ENCODE data around the gene GPR139.

GPR139 gene

DNA sequence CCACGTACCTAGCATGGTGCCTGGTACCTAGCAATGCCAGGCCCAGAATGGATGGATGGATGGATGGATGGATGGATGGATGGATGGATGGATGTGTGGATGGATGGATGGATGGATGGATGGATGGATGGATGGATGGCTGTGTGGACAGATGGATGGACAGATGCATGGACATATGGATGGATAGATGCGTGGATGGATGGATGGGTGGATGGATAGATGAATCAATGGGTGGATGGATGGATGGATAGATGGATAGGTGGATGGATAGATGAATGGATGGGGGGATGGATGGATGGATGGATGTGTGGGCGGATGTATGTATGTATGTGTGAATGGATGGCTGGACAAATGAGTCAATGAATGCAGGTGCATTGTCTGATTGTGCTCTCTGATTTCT, 12.6 kb downstream of the GPR139 start:
- Histone ChIP-seq H3K9me3 (ENCODE audit: control insufficient read depth, insufficient read depth, low read length) (no peaks in the 10 kb centered on the region), H3K4me3 (ENCODE audit: low read length) (no peak overlapping the region), H3K36me3 (ENCODE audit: control insufficient read depth, low read length) (no peaks in the 10 kb centered on the region), H3F3A (ENCODE audit: control insufficient read depth, insufficient read depth) (no peaks in the 10 kb centered on the region), H3K27ac (ENCODE audit: low read depth, low read length) (no peak overlapping the region), H3K4me2 (ENCODE audit: low read length) (no peak overlapping the region), H3K9me2 (replicated peaks; ENCODE audit: control insufficient read depth, low read length) (no peaks in the 10 kb centered on the region), H3K27me3 (ENCODE audit: control insufficient read depth, low read length) (no peaks in the 10 kb centered on the region), H3K4me1 (ENCODE audit: control insufficient read depth, low read length) (no peaks in the 10 kb centered on the region), H4K20me1 (ENCODE audit: control insufficient read depth, insufficient read depth, low read depth, low read length) (no peaks in the 10 kb centered on the region), H3K79me2 (ENCODE audit: control insufficient read depth, low read length) (no peaks in the 10 kb centered on the region)
- TF ChIP-seq EZH2phosphoT487 (IDR thresholded peaks at IDR 0.05; ENCODE audit: borderline replicate concordance, low read length) (no peak), CTCF (IDR thresholded peaks at IDR 0.05; ENCODE audit: low read depth, low read length, poor library complexity, severe bottlenecking) (no peak)

- Histone ChIP-seq H3K9me3 (ENCODE audit: control insufficient read depth, insufficient read depth, low read length) (no peaks in the 10 kb centered on the region), H4K20me1 (ENCODE audit: control insufficient read depth, insufficient read depth, low read depth, low read length) (no peaks in the 10 kb centered on the region), H3K27me3 (ENCODE audit: control insufficient read depth, low read length) (no peaks in the 10 kb centered on the region), H3K36me3 (ENCODE audit: control insufficient read depth, low read length) (no peaks in the 10 kb centered on the region), H3K4me1 (ENCODE audit: control insufficient read depth, low read length) (no peaks in the 10 kb centered on the region), H3K79me2 (ENCODE audit: control insufficient read depth, low read length) (no peaks in the 10 kb centered on the region), H3K4me2 (ENCODE audit: low read length) (no peak overlapping the region), H3K9me2 (replicated peaks; ENCODE audit: control insufficient read depth, low read length) (no peaks in the 10 kb centered on the region), H3K27ac (ENCODE audit: low read depth, low read length) (no peak overlapping the region), H3F3A (ENCODE audit: control insufficient read depth, insufficient read depth) (no peaks in the 10 kb centered on the region), H3K4me3 (ENCODE audit: low read length) (no peak overlapping the region)
- no peak for TF ChIP-seq CTCF (IDR thresholded peaks at IDR 0.05; ENCODE audit: low read depth, low read length, poor library complexity, severe bottlenecking)
- no peak for TF ChIP-seq EZH2phosphoT487 (IDR thresholded peaks at IDR 0.05; ENCODE audit: borderline replicate concordance, low read length)
Measured at GRCh38 chr16:20056436-20056835, 17.3 kb downstream of the GPR139 start.

GRCh38 chr16:20053336-20053735, 20.4 kb downstream of the GPR139 start:
- Histone ChIP-seq H3K9me2 (replicated peaks; ENCODE audit: control insufficient read depth, low read length) (no peaks in the 10 kb centered on the region), H3K9me3 (ENCODE audit: control insufficient read depth, insufficient read depth, low read length) (no peaks in the 10 kb centered on the region), H3K27ac (ENCODE audit: low read depth, low read length) (no peak overlapping the region), H3K4me2 (ENCODE audit: low read length) (no peak overlapping the region), H3K4me1 (ENCODE audit: control insufficient read depth, low read length) (no peaks in the 10 kb centered on the region), H3K36me3 (ENCODE audit: control insufficient read depth, low read length) (no peaks in the 10 kb centered on the region), H3K4me3 (ENCODE audit: low read length) (no peak overlapping the region), H3F3A (ENCODE audit: control insufficient read depth, insufficient read depth) (no peaks in the 10 kb centered on the region), H3K27me3 (ENCODE audit: control insufficient read depth, low read length) (no peaks in the 10 kb centered on the region), H4K20me1 (ENCODE audit: control insufficient read depth, insufficient read depth, low read depth, low read length) (no peaks in the 10 kb centered on the region), H3K79me2 (ENCODE audit: control insufficient read depth, low read length) (no peaks in the 10 kb centered on the region)
- TF ChIP-seq CTCF (IDR thresholded peaks at IDR 0.05; ENCODE audit: low read depth, low read length, poor library complexity, severe bottlenecking) (no peak), EZH2phosphoT487 (IDR thresholded peaks at IDR 0.05; ENCODE audit: borderline replicate concordance, low read length) (no peak)

DNA sequence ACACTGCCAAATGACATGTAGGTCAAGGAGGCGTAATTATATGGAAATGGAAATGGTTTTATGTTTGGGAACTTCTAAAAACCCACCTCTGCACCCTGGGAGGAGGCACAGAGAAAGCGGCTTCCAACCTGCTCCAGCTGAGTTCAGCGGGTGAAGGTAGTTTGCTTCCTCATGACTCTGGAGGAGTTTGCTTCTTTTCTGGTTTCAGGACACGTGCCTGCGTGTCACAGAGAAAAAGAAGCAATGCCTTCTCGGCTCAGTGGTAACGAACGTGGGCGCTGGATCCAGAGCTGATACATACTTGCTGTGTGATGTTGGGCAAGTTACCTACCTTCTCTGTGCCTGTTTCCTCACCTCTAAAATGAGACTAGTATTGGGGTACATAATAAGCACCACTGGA, 22.1 kb downstream of the GPR139 start:
- Histone ChIP-seq H3K4me3 (ENCODE audit: low read length) (no peak overlapping the region), H3K9me3 (ENCODE audit: control insufficient read depth, insufficient read depth, low read length) (no peaks in the 10 kb centered on the region), H3F3A (ENCODE audit: control insufficient read depth, insufficient read depth) (no peaks in the 10 kb centered on the region), H3K4me2 (ENCODE audit: low read length) (no peak overlapping the region), H4K20me1 (ENCODE audit: control insufficient read depth, insufficient read depth, low read depth, low read length) (no peaks in the 10 kb centered on the region), H3K27ac (ENCODE audit: low read depth, low read length) (no peak overlapping the region), H3K27me3 (ENCODE audit: control insufficient read depth, low read length) (no peaks in the 10 kb centered on the region), H3K9me2 (replicated peaks; ENCODE audit: control insufficient read depth, low read length) (no peaks in the 10 kb centered on the region), H3K36me3 (ENCODE audit: control insufficient read depth, low read length) (no peaks in the 10 kb centered on the region), H3K4me1 (ENCODE audit: control insufficient read depth, low read length) (no peaks in the 10 kb centered on the region), H3K79me2 (ENCODE audit: control insufficient read depth, low read length) (no peaks in the 10 kb centered on the region)
- TF ChIP-seq CTCF (IDR thresholded peaks at IDR 0.05; ENCODE audit: low read depth, low read length, poor library complexity, severe bottlenecking) (no peak), EZH2phosphoT487 (IDR thresholded peaks at IDR 0.05; ENCODE audit: borderline replicate concordance, low read length) (no peak)
